ENCODE results near the gene GLT6D1. TPM values are rescaled to one million over a fixed set of nuclear protein-coding genes. Genes with fewer than 3 reads are reported as not detected.

GLT6D1 gene
- total RNA-seq, 1 experiment from 2014 or later, result not detected

DNA sequence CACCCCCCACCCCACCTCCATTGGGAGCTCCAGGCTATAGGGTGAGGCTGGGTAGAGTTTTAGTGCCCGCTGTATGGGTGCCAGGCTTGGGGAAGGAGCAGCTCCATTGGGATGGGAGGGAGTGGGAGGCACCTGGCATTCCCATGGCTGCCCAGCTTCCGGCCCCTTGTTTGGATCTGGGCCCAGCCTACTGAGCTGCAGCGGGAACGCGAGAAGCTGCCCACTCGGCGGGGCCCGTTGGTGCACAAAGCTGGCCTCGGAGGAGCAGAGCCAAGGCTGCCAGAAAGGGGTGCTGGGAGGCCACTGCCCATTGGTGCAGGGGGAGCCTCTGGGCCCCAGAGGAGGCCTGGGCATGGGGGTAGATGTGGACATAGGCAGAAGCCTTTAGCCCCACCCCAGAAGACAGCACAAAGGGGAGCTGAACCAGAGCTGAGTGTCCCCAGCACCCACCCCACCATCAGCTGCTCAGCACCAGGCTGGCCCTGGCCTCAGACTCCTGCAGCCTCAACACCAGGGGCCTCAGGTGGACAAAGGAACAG, 28.2 kb upstream of the GLT6D1 start:
- TF ChIP-seq, protein P1, sequence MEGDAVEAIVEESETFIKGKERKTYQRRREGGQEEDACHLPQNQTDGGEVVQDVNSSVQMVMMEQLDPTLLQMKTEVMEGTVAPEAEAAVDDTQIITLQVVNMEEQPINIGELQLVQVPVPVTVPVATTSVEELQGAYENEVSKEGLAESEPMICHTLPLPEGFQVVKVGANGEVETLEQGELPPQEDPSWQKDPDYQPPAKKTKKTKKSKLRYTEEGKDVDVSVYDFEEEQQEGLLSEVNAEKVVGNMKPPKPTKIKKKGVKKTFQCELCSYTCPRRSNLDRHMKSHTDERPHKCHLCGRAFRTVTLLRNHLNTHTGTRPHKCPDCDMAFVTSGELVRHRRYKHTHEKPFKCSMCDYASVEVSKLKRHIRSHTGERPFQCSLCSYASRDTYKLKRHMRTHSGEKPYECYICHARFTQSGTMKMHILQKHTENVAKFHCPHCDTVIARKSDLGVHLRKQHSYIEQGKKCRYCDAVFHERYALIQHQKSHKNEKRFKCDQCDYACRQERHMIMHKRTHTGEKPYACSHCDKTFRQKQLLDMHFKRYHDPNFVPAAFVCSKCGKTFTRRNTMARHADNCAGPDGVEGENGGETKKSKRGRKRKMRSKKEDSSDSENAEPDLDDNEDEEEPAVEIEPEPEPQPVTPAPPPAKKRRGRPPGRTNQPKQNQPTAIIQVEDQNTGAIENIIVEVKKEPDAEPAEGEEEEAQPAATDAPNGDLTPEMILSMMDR (IDR thresholded peaks at IDR 0.05; ENCODE audit: unreplicated experiment), result no peak
- peaks cover 55% of the 10 kb centered on the region for H3K27me3 Mint-ChIP-seq (ENCODE audit: unreplicated experiment)
- intact Hi-C loops (cut with micrococcal nuclease; ENCODE audit: unreplicated experiment), result no loop called here
- no peaks in the 10 kb centered on the region for H3K4me1 Mint-ChIP-seq (ENCODE audit: low read depth, unreplicated experiment)
- no peaks in the 10 kb centered on the region for H3K9me3 Mint-ChIP-seq (ENCODE audit: low read depth, unreplicated experiment)
- H3K27ac Mint-ChIP-seq (ENCODE audit: unreplicated experiment), result no peak overlapping the region
- no peak for DNase-seq
- CTCF ChIA-PET, result no interaction called here
- H3K4me3 Mint-ChIP-seq (ENCODE audit: low read depth, unreplicated experiment), result no peak overlapping the region
- H3K36me3 Mint-ChIP-seq (ENCODE audit: insufficient read depth, unreplicated experiment), result no peaks in the 10 kb centered on the region
- BruUV-seq (replicated peaks), result no TSS peak

DNA sequence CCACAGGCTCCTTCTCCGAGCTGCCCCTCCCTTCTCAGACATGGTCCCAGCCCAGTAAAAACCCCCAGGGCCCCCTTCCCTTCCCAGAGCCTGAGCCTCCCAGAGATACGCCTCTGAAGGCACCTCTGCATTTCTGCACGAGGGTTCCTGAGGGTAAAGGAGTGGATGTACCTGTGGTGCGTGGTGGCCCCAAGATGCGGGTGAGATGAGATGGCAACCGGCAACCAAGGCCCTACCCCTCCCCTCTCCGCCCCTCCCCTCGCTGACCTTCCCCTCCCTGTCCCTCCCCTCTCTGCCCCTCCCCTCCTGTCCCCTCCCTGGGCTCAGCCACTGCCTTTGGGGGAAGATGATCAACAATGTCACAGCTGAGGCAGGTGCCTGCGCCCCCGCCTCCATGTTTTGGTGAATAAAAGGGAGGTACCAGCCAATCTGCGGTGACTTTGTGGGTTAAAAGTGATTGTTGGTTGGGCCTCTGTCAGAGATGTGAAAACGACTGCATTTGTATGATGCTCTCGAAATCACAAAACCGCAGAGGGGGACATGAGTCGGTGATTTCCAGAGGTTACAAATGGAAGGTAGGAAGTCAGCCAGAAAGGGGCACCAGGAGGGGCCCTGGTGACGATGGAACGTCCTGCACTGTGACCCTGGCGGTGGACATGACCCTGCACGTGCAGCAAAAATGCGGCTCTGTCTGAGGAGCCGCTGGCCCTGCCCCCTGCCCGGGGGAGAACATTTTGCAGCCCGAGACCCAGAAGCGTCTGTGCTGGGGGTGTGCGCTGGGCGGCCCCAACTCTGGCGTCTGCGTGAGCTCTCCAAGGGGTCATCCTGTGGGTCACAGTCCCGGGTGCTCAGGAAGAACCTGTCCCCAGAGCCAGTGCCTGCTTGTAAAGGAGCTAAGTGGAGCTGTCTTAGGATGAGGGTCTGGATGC, 27.5 kb upstream of the GLT6D1 start:
- TF ChIP-seq, protein P1 (IDR thresholded peaks at IDR 0.05; ENCODE audit: unreplicated experiment), result no peak
- Mint-ChIP-seq H3K4me3 (ENCODE audit: low read depth, unreplicated experiment) (no peak overlapping the region), H3K27ac (ENCODE audit: unreplicated experiment) (no peak overlapping the region), H3K27me3 (ENCODE audit: unreplicated experiment) (peaks cover 48% of the 10 kb centered on the region), H3K9me3 (ENCODE audit: low read depth, unreplicated experiment) (no peaks in the 10 kb centered on the region), H3K4me1 (ENCODE audit: low read depth, unreplicated experiment) (no peaks in the 10 kb centered on the region), H3K36me3 (ENCODE audit: insufficient read depth, unreplicated experiment) (no peaks in the 10 kb centered on the region)
- CTCF ChIA-PET, result no interaction called here
- BruUV-seq (replicated peaks), result no TSS peak
- intact Hi-C loops (cut with micrococcal nuclease; ENCODE audit: unreplicated experiment), result no loop called here
- DNase-seq, result no peak

DNA sequence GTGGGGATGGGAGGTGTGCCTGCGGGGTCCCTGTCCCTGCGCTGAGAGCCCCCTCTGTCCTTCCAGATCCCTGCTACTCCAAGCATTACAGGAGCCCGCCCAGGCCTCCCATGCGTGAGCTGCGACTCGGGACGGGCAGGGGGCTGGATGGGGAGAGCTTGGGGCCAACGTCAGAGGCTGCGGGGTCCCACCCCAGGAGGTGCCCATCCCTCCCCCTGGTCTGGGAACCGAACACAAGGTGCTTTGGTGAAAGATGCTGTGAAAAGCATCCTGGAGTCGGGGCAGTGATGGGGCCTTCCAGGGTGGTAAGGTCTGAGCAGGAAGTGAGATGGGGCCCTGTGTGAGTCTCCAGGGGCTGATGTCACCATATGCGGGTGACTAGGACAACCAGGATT, 26.5 kb upstream of the GLT6D1 start:
- Mint-ChIP-seq H3K36me3 (ENCODE audit: insufficient read depth, unreplicated experiment) (no peaks in the 10 kb centered on the region), H3K27me3 (ENCODE audit: unreplicated experiment) (peaks cover 46% of the 10 kb centered on the region), H3K4me1 (ENCODE audit: low read depth, unreplicated experiment) (no peaks in the 10 kb centered on the region), H3K27ac (ENCODE audit: unreplicated experiment) (no peak overlapping the region), H3K4me3 (ENCODE audit: low read depth, unreplicated experiment) (no peak overlapping the region), H3K9me3 (ENCODE audit: low read depth, unreplicated experiment) (no peaks in the 10 kb centered on the region)
- intact Hi-C loops (cut with micrococcal nuclease; ENCODE audit: unreplicated experiment), result no loop called here
- TF ChIP-seq, protein P1 (IDR thresholded peaks at IDR 0.05; ENCODE audit: unreplicated experiment), result no peak
- no TSS peak for BruUV-seq (replicated peaks)
- CTCF ChIA-PET, result no interaction called here
- DNase-seq, result no peak

DNA sequence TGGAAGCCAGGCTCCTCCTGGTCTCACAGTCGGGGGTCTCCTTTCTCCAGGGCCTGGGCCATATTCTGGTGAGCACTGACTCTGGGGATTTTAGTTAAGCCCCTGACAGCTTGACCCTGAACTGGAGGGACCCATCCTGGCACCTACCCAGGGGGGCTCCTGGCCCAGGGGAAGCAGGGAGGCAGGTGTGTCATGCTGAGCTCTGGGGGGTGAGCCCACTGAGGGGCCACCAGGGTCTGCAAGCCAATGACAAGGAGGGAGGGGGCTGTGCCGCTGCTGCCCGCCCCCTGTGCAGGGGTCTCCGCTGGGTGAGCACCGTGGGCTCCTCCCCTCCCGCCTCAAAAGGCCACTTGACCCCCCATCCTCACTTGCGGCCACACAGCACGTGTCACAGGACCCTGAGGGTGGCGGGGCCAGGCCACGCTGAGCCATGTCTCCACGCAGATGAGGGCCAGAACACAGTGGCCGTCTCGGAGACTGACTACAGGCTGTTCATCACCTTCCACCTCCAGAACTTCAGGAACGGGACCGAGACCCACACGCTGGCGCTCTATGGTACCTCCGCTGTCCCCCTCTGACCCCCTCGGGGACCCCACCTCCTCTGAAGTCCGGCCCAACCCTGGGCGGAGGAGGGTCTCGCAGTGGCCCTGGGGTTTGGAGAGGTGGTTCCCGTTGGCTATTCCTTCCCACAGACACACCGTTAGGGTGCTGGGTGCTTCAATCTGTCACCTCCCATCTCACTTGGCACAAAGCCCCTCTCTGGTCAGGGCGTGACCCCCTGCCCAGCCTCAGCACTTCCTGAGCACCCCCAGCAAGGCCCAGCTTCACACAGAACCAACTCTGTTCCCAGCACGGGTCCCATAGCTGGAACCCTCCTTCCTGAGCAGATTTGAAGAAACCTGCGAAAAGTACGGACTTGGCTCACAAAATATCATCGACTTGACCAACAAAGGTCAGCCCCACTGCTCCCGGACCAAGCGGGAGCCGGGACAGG, 25.8 kb upstream of the GLT6D1 start:
- no TSS peak for BruUV-seq (replicated peaks)

More for the DNA sequence above, 25.8 kb upstream of the GLT6D1 start:
- Mint-ChIP-seq H3K27me3 (ENCODE audit: unreplicated experiment) (peaks cover 46% of the 10 kb centered on the region), H3K4me1 (ENCODE audit: low read depth, unreplicated experiment) (no peaks in the 10 kb centered on the region), H3K4me3 (ENCODE audit: low read depth, unreplicated experiment) (no peak overlapping the region), H3K9me3 (ENCODE audit: low read depth, unreplicated experiment) (no peaks in the 10 kb centered on the region), H3K27ac (ENCODE audit: unreplicated experiment) (no peak overlapping the region), H3K36me3 (ENCODE audit: insufficient read depth, unreplicated experiment) (no peaks in the 10 kb centered on the region)
- CTCF ChIA-PET, result no interaction called here
- no peak for DNase-seq
- intact Hi-C loops (cut with micrococcal nuclease; ENCODE audit: unreplicated experiment), result no loop called here
- TF ChIP-seq, protein P1 (IDR thresholded peaks at IDR 0.05; ENCODE audit: unreplicated experiment), result no peak

All from Calu3 (cell line).